22Rv1 (cell line): Measurements from ENCODE around the gene CFAP20.

Experiments used
- CTCF ChIP-seq: fragments of 450-650 bp; IDR thresholded peaks from 2 replicates; pipeline ENCODE4 v1.5.1; 2017; ENCODE audit warnings: mild to moderate bottlenecking
- ZFX ChIP-seq: fragments of 450-650 bp; IDR thresholded peaks from 2 replicates; pipeline ENCODE4 v1.6.1; 2017; ENCODE audit warnings: antibody characterized with exemption, borderline replicate concordance

- TF ChIP-seq CTCF (no peak), ZFX (no peak)
Measured at GRCh38 chr16:58127634-58128033, 1.5 kb downstream of the CFAP20 start.
